Nephron (organoid): ENCODE data around the gene MAP3K13.

Experiments
- H3K27ac Mint-ChIP-seq, 3 experiments: 2 replicates each; pipeline ENCODE4 v1.8.0; 2020; ENCODE audit warnings: mixed read lengths in 3 of 3, mild to moderate bottlenecking in 2 of 3, moderate library complexity in 1 of 3
- H3K27me3 Mint-ChIP-seq: 2 replicates; pipeline ENCODE4 v1.8.0; 2021; ENCODE audit warnings: low read depth, mild to moderate bottlenecking, moderate library complexity, mixed read lengths
- H3K36me3 Mint-ChIP-seq: 2 replicates; pipeline ENCODE4 v1.8.0; 2020; ENCODE audit warnings: low read depth, mixed read lengths
- H3K4me1 Mint-ChIP-seq: 2 replicates; pipeline ENCODE4 v1.8.0; 2020; ENCODE audit warnings: mixed read lengths
- H3K4me3 Mint-ChIP-seq, 3 experiments: 2 replicates each; pipeline ENCODE4 v1.8.0; 2020; ENCODE audit warnings: mild to moderate bottlenecking in 3 of 3, mixed read lengths in 3 of 3, moderate library complexity in 2 of 3
- H3K9me3 Mint-ChIP-seq: 2 replicates; pipeline ENCODE4 v1.8.0; 2020; ENCODE audit warnings: mixed read lengths
- CTCF ChIP-seq, 3 experiments: fragments of 200-600 bp; sonication (generic); IDR thresholded peaks; one replicate each; pipeline ENCODE4 v1.5.0; 2021; ENCODE audit warnings: antibody characterized with exemption in 3 of 3; ENCODE audit not compliant: unreplicated experiment in 3 of 3

Gene MAP3K13

GRCh38 chr3:185362850-185363661, at the start of gene MAP3K13:
TSS of gene MAP3K13 (plus strand) at chr3:185363136. CDS start at chr3:185428582, 65,446 bp downstream.
- Mint-ChIP-seq H3K4me1 (peaks cover 23% of the 10 kb centered on the region), H3K27ac (peak within 1 kb of the TSS; percentile 56 to 89 (median 75)), H3K36me3 (no peaks in the 10 kb centered on the region), H3K27me3 (peaks cover 4% of the 10 kb centered on the region), H3K9me3 (no peaks in the 10 kb centered on the region), H3K4me3 (peak within 1 kb of the TSS; percentile 90 to 93 (median 90))
- TF ChIP-seq CTCF (IDR thresholded peaks at IDR 0.05; ENCODE audit: unreplicated experiment in 3 of 3), result no peak

- Mint-ChIP-seq H3K27ac (peak overlapping the region in 1 of 3 experiments; percentile 38), H3K27me3 (no peaks in the 10 kb centered on the region), H3K4me1 (no peaks in the 10 kb centered on the region), H3K4me3 (no peak overlapping the region), H3K9me3 (peaks cover 22% of the 10 kb centered on the region), H3K36me3 (peaks cover 32% of the 10 kb centered on the region)
- no peak for TF ChIP-seq CTCF (IDR thresholded peaks at IDR 0.05; ENCODE audit: unreplicated experiment in 3 of 3)
Observed at GRCh38 chr3:185313693-185314246, 49.2 kb upstream of the MAP3K13 start.

GRCh38 chr3:185316740-185317412, 46.1 kb upstream of the MAP3K13 start:
- peaks cover 4% of the 10 kb centered on the region for H3K36me3 Mint-ChIP-seq
- H3K27ac Mint-ChIP-seq, result peak overlapping the region; percentile 39 to 84 (median 80)
- H3K9me3 Mint-ChIP-seq, result no peaks in the 10 kb centered on the region
- no peaks in the 10 kb centered on the region for H3K27me3 Mint-ChIP-seq
- no peak overlapping the region for H3K4me3 Mint-ChIP-seq
- TF ChIP-seq CTCF (IDR thresholded peaks at IDR 0.05; ENCODE audit: unreplicated experiment in 3 of 3), result no peak
- H3K4me1 Mint-ChIP-seq, result no peaks in the 10 kb centered on the region

- Mint-ChIP-seq H3K27ac (peak overlapping the region; percentile 39 to 84 (median 80)), H3K4me1 (no peaks in the 10 kb centered on the region), H3K9me3 (no peaks in the 10 kb centered on the region), H3K27me3 (no peaks in the 10 kb centered on the region), H3K4me3 (no peak overlapping the region), H3K36me3 (no peaks in the 10 kb centered on the region)
- TF ChIP-seq CTCF (IDR thresholded peaks at IDR 0.05; ENCODE audit: unreplicated experiment in 3 of 3), result no peak
Observed at GRCh38 chr3:185317674-185318073, 45.3 kb upstream of the MAP3K13 start.

GRCh38 chr3:185318141-185318540, 44.8 kb upstream of the MAP3K13 start:
- H3K27me3 Mint-ChIP-seq, result no peaks in the 10 kb centered on the region

More at GRCh38 chr3:185318141-185318540, 44.8 kb upstream of the MAP3K13 start:
- H3K36me3 Mint-ChIP-seq, result no peaks in the 10 kb centered on the region
- H3K9me3 Mint-ChIP-seq, result no peaks in the 10 kb centered on the region
- no peak for TF ChIP-seq CTCF (IDR thresholded peaks at IDR 0.05; ENCODE audit: unreplicated experiment in 3 of 3)
- no peaks in the 10 kb centered on the region for H3K4me1 Mint-ChIP-seq
- H3K4me3 Mint-ChIP-seq, result no peak overlapping the region
- H3K27ac Mint-ChIP-seq, result peak overlapping the region; percentile 39 to 84 (median 80)
